GM12878 (cell line): ENCODE results near the gene ALDOB.

Experiments
- BMI1 ChIP-seq: fragments of 450-650 bp; IDR thresholded peaks from 2 replicates; pipeline ENCODE4 v1.6.1; 2016; ENCODE audit warnings: mild to moderate bottlenecking, moderate library complexity, borderline replicate concordance
- CBFB ChIP-seq: IDR thresholded peaks from 2 replicates; pipeline ENCODE4 v1.6.1; 2016; ENCODE audit warnings: antibody characterized with exemption, low read depth
- LARP7 ChIP-seq: fragments of 450-650 bp; IDR thresholded peaks from 2 replicates; pipeline ENCODE4 v1.6.1; 2017; ENCODE audit warnings: mild to moderate bottlenecking
- POLR2AphosphoS5 ChIP-seq: IDR thresholded peaks from 2 replicates; pipeline ENCODE4 v1.6.1; 2011; ENCODE audit warnings: mild to moderate bottlenecking, low read length, inconsistent platforms
- SIN3A ChIP-seq: IDR thresholded peaks from 2 replicates; pipeline ENCODE4 v1.6.1; 2012; ENCODE audit warnings: low read depth, low read length, improper control_type of control experiment
- TF ChIP-seq, protein P1 (sequence below): fragments of 450-650 bp; IDR thresholded peaks from 2 replicates; pipeline ENCODE4 v1.6.1; 2017; ENCODE audit warnings: mild to moderate bottlenecking, moderate library complexity

- TF ChIP-seq CBFB (no peak), BMI1 (no peak), SIN3A (no peak), LARP7 (no peak), POLR2AphosphoS5 (no peak)
- TF ChIP-seq, protein P1, sequence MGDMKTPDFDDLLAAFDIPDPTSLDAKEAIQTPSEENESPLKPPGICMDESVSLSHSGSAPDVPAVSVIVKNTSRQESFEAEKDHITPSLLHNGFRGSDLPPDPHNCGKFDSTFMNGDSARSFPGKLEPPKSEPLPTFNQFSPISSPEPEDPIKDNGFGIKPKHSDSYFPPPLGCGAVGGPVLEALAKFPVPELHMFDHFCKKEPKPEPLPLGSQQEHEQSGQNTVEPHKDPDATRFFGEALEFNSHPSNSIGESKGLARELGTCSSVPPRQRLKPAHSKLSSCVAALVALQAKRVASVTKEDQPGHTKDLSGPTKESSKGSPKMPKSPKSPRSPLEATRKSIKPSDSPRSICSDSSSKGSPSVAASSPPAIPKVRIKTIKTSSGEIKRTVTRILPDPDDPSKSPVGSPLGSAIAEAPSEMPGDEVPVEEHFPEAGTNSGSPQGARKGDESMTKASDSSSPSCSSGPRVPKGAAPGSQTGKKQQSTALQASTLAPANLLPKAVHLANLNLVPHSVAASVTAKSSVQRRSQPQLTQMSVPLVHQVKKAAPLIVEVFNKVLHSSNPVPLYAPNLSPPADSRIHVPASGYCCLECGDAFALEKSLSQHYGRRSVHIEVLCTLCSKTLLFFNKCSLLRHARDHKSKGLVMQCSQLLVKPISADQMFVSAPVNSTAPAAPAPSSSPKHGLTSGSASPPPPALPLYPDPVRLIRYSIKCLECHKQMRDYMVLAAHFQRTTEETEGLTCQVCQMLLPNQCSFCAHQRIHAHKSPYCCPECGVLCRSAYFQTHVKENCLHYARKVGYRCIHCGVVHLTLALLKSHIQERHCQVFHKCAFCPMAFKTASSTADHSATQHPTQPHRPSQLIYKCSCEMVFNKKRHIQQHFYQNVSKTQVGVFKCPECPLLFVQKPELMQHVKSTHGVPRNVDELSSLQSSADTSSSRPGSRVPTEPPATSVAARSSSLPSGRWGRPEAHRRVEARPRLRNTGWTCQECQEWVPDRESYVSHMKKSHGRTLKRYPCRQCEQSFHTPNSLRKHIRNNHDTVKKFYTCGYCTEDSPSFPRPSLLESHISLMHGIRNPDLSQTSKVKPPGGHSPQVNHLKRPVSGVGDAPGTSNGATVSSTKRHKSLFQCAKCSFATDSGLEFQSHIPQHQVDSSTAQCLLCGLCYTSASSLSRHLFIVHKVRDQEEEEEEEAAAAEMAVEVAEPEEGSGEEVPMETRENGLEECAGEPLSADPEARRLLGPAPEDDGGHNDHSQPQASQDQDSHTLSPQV: no peak
Measured at GRCh38 chr9:101381833-101382342, 53.7 kb downstream of the ALDOB start.
